Esophagus squamous epithelium (tissue), 5 donors: ENCODE results near the gene KCNJ9. TPM values are rescaled to one million over a fixed set of nuclear protein-coding genes. Genes with fewer than 3 reads are reported as not detected.
A peak's percentile ranks its signal among the peaks of the same experiment; 100 is the strongest.
"Not testable (repeated sequence)": the region's sequence is repeated elsewhere in the genome, so short reads cannot be mapped to it uniquely, and the experiment has no call there.

Experiments used
- DNase-seq: peaks from one replicate; lab custom pipeline; 2025; lab: John Stamatoyannopoulos, UW
- H3K27ac ChIP-seq, 4 donors: fragments of 200-600 bp; sonication (generic); one replicate each; pipeline ENCODE4 v1.5.1; 2016 to 2019; ENCODE audit warnings: mild to moderate bottlenecking in 1 of 4
- H3K27me3 ChIP-seq, 4 donors: fragments of 200-600 bp; sonication (generic); 1 replicate in 3 of 4; 2 replicates in 1 of 4; pipeline versions ENCODE4 v1.5.1 to v1.6.0; 2017 to 2021; ENCODE audit warnings: antibody characterized with exemption in 1 of 4
- H3K36me3 ChIP-seq, 3 donors: fragments of 200-600 bp; sonication (generic); one replicate each; pipeline ENCODE4 v1.5.1; 2016 to 2019
- H3K4me1 ChIP-seq, 3 donors: fragments of 200-600 bp; sonication (generic); one replicate each; pipeline ENCODE4 v1.5.1; 2017 to 2019
- H3K4me3 ChIP-seq, 4 donors: fragments of 200-600 bp; sonication (generic); 1 replicate in 3 of 4; 2 replicates in 1 of 4; pipeline ENCODE4 v1.5.1; 2016 to 2019; ENCODE audit warnings: mild to moderate bottlenecking in 2 of 4, moderate library complexity in 1 of 4
- H3K9me3 ChIP-seq, 3 donors: fragments of 200-600 bp; sonication (generic); one replicate each; pipeline ENCODE4 v1.5.1; 2016 to 2019
- CTCF ChIP-seq, 6 experiments: fragments of 450-650 bp in 4 of 6; fragments of 200-600 bp in 2 of 6; sonication (generic) in 2 of 6; IDR thresholded peaks; one replicate each; pipeline ENCODE4 v1.5.1; 2016 to 2019; ENCODE audit warnings: antibody characterized with exemption in 6 of 6, mild to moderate bottlenecking in 4 of 6, moderate library complexity in 4 of 6
- POLR2A ChIP-seq, 4 donors: fragments of 450-650 bp; IDR thresholded peaks; one replicate each; pipeline ENCODE4 v1.6.1; 2017; ENCODE audit warnings: antibody characterized with exemption in 4 of 4, mild to moderate bottlenecking in 4 of 4, moderate library complexity in 3 of 4
- WGBS, 2 donors: methylation state at CpG; one replicate each; pipeline ENCODE4 v1.1.5; 2018; 5-methylcytosine and 5-hydroxymethylcytosine counted together
- intact Hi-C: fragments of 100-400 bp; cut with DNase I; formaldehyde crosslinking; loops from one replicate; pipeline ENCODE4 v1.15.0; 2022
- total RNA-seq, 4 donors: library from RNA; depleted of rRNA; stranded (reverse); fragments of >200 nt; gene quantifications; one replicate each; pipeline ENCODE4 v1.1.0, GENCODE V29; 2016
- donor health status: DM: yes; HTN: yes; CAD: no.

The KCNJ9 gene
- total RNA-seq, 4 donors from 2014 or later, result not detected

GRCh38 chr1:160046494-160047110 lies 34.7 kb upstream of the KCNJ9 start:
- no peak for DNase-seq
- Histone ChIP-seq H3K27ac (no peak overlapping the region), H3K4me3 (peak overlapping the region in 1 of 4 donors; percentile 35), H3K9me3 (no peaks in the 10 kb centered on the region), H3K27me3 (peaks cover 0 to 12% (median 0%) of the 10 kb centered on the region in 4 donors), H3K36me3 (no peaks in the 10 kb centered on the region), H3K4me1 (peaks cover 8 to 14% (median 8%) of the 10 kb centered on the region in 3 donors)
- 2 to 10% methylated on average over 5 to 6 of the region's 11 CpGs for WGBS, 2 donors
- TF ChIP-seq POLR2A (IDR thresholded peaks at IDR 0.05) (no peak), CTCF (IDR thresholded peaks at IDR 0.05) (peak; percentile 28 to 70 (median 52))
- intact Hi-C loops, result loop anchor here (5.0 kb wide), 1 partner anchor 36 kb away; the partner anchor contains the start of gene KCNJ9

GRCh38 chr1:160047111-160047991 lies 34.0 kb upstream of the KCNJ9 start:
- Histone ChIP-seq H3K27ac (no peak overlapping the region), H3K4me1 (peaks cover 8 to 14% (median 8%) of the 10 kb centered on the region in 3 donors), H3K9me3 (no peaks in the 10 kb centered on the region), H3K4me3 (peak overlapping the region in 1 of 4 donors; percentile 35), H3K36me3 (no peaks in the 10 kb centered on the region), H3K27me3 (peaks cover 0 to 18% (median 0%) of the 10 kb centered on the region in 4 donors)
- DNase-seq, result no peak
- 77% methylated on average over 8 to 9 of the region's 9 CpGs for WGBS, 2 donors
- intact Hi-C loops, result loop anchor here (5.0 kb wide), 1 partner anchor 35 kb away; the partner anchor contains the start of gene KCNJ9
- no peak for TF ChIP-seq POLR2A (IDR thresholded peaks at IDR 0.05)
- TF ChIP-seq CTCF (IDR thresholded peaks at IDR 0.05), result peak in 1 of 6 experiments; percentile 2

DNA sequence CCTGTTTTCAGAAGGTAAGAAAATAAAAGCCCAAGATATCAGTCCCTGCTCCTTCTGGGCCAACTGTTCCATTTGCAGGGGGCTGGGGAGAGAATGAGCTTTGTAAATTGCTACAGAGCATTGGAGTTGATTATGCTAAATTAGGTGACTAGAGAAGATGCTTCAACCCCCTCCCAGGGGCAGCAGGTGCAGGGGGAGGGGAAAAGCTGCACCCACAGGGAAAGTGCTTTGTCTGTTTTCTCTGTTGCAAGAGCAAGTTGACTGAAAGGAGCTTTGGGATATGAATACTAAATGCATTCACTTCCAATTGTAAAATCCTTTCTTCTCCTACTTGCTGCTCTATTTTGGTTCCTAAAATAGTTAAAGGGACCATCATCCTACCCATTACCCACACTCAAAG lies 33.0 kb upstream of the KCNJ9 start:
- intact Hi-C loops, result loop anchor here (5.0 kb wide), 1 partner anchor 34 kb away; the partner anchor contains the start of gene KCNJ9
- no peak overlapping the region for H3K4me3 ChIP-seq
- H3K27ac ChIP-seq, result no peak overlapping the region
- H3K9me3 ChIP-seq, result no peaks in the 10 kb centered on the region
- H3K27me3 ChIP-seq, result peaks cover 0 to 25% (median 0%) of the 10 kb centered on the region in 4 donors
- no peak for DNase-seq
- TF ChIP-seq POLR2A (IDR thresholded peaks at IDR 0.05) (no peak), CTCF (IDR thresholded peaks at IDR 0.05) (no peak)
- H3K4me1 ChIP-seq, result peaks cover 8 to 14% (median 8%) of the 10 kb centered on the region in 3 donors
- H3K36me3 ChIP-seq, result no peaks in the 10 kb centered on the region

GRCh38 chr1:160049101-160049500 lies 32.2 kb upstream of the KCNJ9 start:
- H3K4me1 ChIP-seq, result peaks cover 8 to 14% (median 8%) of the 10 kb centered on the region in 3 donors
- intact Hi-C loops, result loop anchor here (5.0 kb wide), 1 partner anchor 33 kb away; the partner anchor contains the start of gene KCNJ9
- 85 to 88% methylated on average over 3 of the region's 3 CpGs for WGBS, 2 donors

GRCh38 chr1:160050182-160050581 lies 31.2 kb upstream of the KCNJ9 start:
- intact Hi-C loops, H3K4me3 ChIP-seq, H3K36me3 ChIP-seq, H3K27ac ChIP-seq, H3K9me3 ChIP-seq, DNase-seq: not testable (repeated sequence)
- WGBS, 2 donors, result 17 to 32% methylated on average over 2 of the region's 2 CpGs
- Histone ChIP-seq H3K27me3 (peaks cover 0 to 40% (median 0%) of the 10 kb centered on the region in 4 donors), H3K4me1 (peaks cover 8 to 14% (median 8%) of the 10 kb centered on the region in 3 donors)

More at GRCh38 chr1:160049101-160049500, 32.2 kb upstream of the KCNJ9 start:
- H3K36me3 ChIP-seq, result no peaks in the 10 kb centered on the region
- DNase-seq, result no peak
- no peaks in the 10 kb centered on the region for H3K9me3 ChIP-seq
- H3K27me3 ChIP-seq, result peaks cover 0 to 33% (median 0%) of the 10 kb centered on the region in 4 donors
- H3K27ac ChIP-seq, result no peak overlapping the region
- no peak for TF ChIP-seq CTCF (IDR thresholded peaks at IDR 0.05)
- H3K4me3 ChIP-seq, result no peak overlapping the region
